C4-2B (cell line): ENCODE data around the gene DUSP11.

Source experiments
- CTCF ChIP-seq: fragments of 450-650 bp; conservative IDR thresholded peaks from 2 replicates; pipeline ENCODE4 v1.5.1; 2017; ENCODE audit warnings: mild to moderate bottlenecking
- ZFX ChIP-seq: fragments of 450-650 bp; IDR thresholded peaks from 2 replicates; pipeline ENCODE4 v1.6.1; 2017

DNA sequence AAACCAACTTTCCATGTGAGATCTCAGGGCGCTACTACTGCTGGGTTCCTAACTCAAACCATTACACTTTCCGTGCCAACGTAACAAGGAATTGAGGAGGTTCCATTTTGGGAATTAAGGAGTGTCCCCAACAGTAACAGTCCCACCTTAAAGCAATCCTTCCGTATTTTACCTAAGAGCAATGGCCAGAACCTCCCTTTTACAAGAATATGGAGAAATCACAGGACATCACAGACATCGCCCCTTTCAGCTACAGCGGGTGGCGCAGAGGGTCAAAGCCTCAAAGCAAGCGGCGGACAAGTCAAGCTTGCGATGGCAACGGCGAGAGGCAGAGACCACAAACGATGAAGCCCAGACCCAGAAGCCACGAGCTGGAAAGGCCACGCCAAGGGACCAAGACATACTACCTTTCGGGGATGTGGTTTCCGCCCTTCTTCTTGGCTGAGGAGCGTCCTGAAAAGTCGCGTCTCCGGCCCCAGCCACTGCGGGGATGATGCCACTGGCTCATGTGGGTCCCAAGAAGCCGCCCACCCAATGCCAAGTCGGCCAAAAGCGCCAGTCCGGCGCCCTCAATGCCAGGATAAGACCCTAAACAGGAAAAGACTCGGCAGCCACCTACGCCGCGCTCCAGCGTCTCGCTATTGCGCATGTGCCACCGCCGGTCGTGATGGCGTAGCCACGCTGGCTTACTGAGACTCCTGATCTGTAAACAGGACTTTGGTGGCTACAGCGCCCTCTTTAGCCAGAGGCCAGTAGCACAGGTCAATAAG, at the start of gene DUSP11:
- peak; percentile 84 for TF ChIP-seq CTCF
- TF ChIP-seq ZFX = no peak
